AG10803 (cell line): ENCODE data around the gene RDH8.

ENCODE experiments used
- DNase-seq: peaks from one replicate; pipeline ENCODE4 v3.0.0; 2010; ENCODE audit warnings: low read depth
- H3K4me3 ChIP-seq: 2 replicates; pipeline ENCODE4 v1.5.1; 2011; ENCODE audit warnings: mild to moderate bottlenecking, low read length, control low read depth
- CTCF ChIP-seq: conservative IDR thresholded peaks from 2 replicates; pipeline ENCODE4 v1.5.1; 2011; ENCODE audit warnings: mild to moderate bottlenecking, low read length, control low read depth, inconsistent platforms

The RDH8 gene

GRCh38 chr19:9995084-9995483, 18.2 kb upstream of the RDH8 start:
- TF ChIP-seq CTCF, result no peak
- H3K4me3 ChIP-seq, result no peak overlapping the region
- DNase-seq, result no peak

GRCh38 chr19:9995999-9996398, 17.3 kb upstream of the RDH8 start:
- no peak for DNase-seq
- no peak for TF ChIP-seq CTCF
- H3K4me3 ChIP-seq, result no peak overlapping the region

GRCh38 chr19:9996541-9996940, 16.7 kb upstream of the RDH8 start:
- H3K4me3 ChIP-seq, result no peak overlapping the region
- TF ChIP-seq CTCF, result no peak
- DNase-seq, result peak; percentile 31

GRCh38 chr19:10000171-10000826, 13.0 kb upstream of the RDH8 start:
- no peak overlapping the region for H3K4me3 ChIP-seq
- peak; percentile 90 for TF ChIP-seq CTCF
- DNase-seq, result peak; percentile 73

GRCh38 chr19:10001899-10002298, 11.4 kb upstream of the RDH8 start:
- DNase-seq, result peak; percentile 18
- no peak overlapping the region for H3K4me3 ChIP-seq
- TF ChIP-seq CTCF, result peak; percentile 50

- TF ChIP-seq CTCF, result no peak
- no peak overlapping the region for H3K4me3 ChIP-seq
- DNase-seq, result no peak
Observed at GRCh38 chr19:10003271-10003670, 10.0 kb upstream of the RDH8 start.

- no peak for TF ChIP-seq CTCF
- H3K4me3 ChIP-seq, result no peak overlapping the region
- peak; percentile 14 for DNase-seq
Observed at GRCh38 chr19:10004617-10005016, 8.7 kb upstream of the RDH8 start.
